ENCODE measurements around the gene UBE2L5. TPM values are rescaled to one million over a fixed set of nuclear protein-coding genes. Genes with fewer than 3 reads are reported as not detected.

The UBE2L5 gene
- total and polyA plus RNA-seq, 2 of the 4 experiments (the other 2 are of a cell fraction) = 0.18 TPM; not detected in 1

DNA sequence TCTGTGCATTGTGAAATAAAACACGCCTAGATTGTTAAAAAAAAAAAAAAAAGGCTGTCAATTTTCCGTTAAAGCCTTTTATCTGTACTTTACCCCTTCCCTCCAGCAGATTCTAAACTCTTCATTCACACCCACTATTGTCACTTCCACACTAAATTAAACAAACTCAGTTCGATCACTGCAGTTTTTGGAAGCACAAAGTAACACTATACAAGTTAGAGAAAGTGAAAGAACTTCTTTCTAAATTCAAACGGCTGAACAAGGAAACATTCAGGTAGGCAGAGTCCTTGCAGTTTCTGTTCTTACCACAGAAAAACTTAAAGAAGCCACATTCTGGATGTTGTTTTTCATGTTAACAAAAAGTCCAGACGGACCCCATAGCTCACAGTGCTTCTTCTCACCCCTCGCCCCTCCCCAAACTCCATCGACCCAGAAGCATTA, 27.5 kb upstream of the UBE2L5 start:
- Histone ChIP-seq H4K5ac (ENCODE audit: low read depth, low read length) (peak overlapping the region; percentile 77), H2BK20ac (ENCODE audit: low read depth, low read length) (peak overlapping the region; percentile 36), H3K79me1 (ENCODE audit: low read depth in 1 of 2, low read length in 2 of 2) (no peaks in the 10 kb centered on the region), H3K27ac (ENCODE audit: insufficient read depth, low read length) (peak overlapping the region; percentile 91), H4K8ac (ENCODE audit: low read depth in 2 of 2, low read length in 2 of 2) (peak overlapping the region; percentile 33 to 96), H3K23ac (ENCODE audit: low read depth, low read length) (peak overlapping the region; percentile 97), H4K20me1 (ENCODE audit: insufficient read depth, low read length) (no peaks in the 10 kb centered on the region), H3K27me3 (ENCODE audit: control insufficient read depth, insufficient read depth, low read length) (no peaks in the 10 kb centered on the region), H4K91ac (ENCODE audit: insufficient read depth, low read depth, low read length) (peak overlapping the region; percentile 86), H2BK5ac (ENCODE audit: low read depth, low read length, poor library complexity, severe bottlenecking) (peak overlapping the region; percentile 82), H2AK9ac (replicated peaks; ENCODE audit: low read depth, low read length, poor library complexity) (peak overlapping the region; percentile 49), H2AK5ac (ENCODE audit: low read depth, low read length) (peak overlapping the region; percentile 9; the same call in 1 of the 2 replicates), H2BK15ac (ENCODE audit: low read depth, low read length) (peak overlapping the region; percentile 47; the same call in 1 of the 3 replicates), H3K4me3 (ENCODE audit: insufficient read depth, low read depth, low read length) (peak overlapping the region; percentile 54), H3K14ac (replicated peaks; ENCODE audit: low read depth, low read length) (peak overlapping the region; percentile 93), H3K4me1 (ENCODE audit: control insufficient read depth, insufficient read depth, low read length) (peaks cover 2% of the 10 kb centered on the region; the same call in 1 of the 2 replicates), H3K9me1 (ENCODE audit: insufficient read depth, low read length) (no peaks in the 10 kb centered on the region), H3K9me3 (ENCODE audit: control insufficient read depth, insufficient read depth, low read length) (no peaks in the 10 kb centered on the region), H3K9ac (ENCODE audit: low read depth, low read length) (peak overlapping the region; percentile 86), H3K36me3 (ENCODE audit: control insufficient read depth, insufficient read depth, low read length) (no peaks in the 10 kb centered on the region), H3K56ac (ENCODE audit: extremely low read depth, insufficient read depth, low read length) (peak overlapping the region; percentile 92; the same call in 1 of the 2 replicates), H3K4me2 (ENCODE audit: low read depth, low read length) (peak overlapping the region; percentile 86), H3K18ac (ENCODE audit: low read depth, low read length) (peak overlapping the region; percentile 86), H2AFZ (replicated peaks; ENCODE audit: low read length, poor library complexity) (peak overlapping the region; percentile 88), H3K4ac (ENCODE audit: low read depth, low read length) (peak overlapping the region; percentile 91), H2BK120ac (ENCODE audit: low read depth, low read length) (peak overlapping the region; percentile 83)
- peak; percentile 19 for DNase-seq
- intact Hi-C loops (cut with micrococcal nuclease) = loop anchor here (1.0 to 5.0 kb wide), 2 partner anchors 87 to 262 kb away; partner anchors contain the start of gene KATNAL1
- POLR2A ChIA-PET (ENCODE audit: unreplicated experiment) = interaction anchor here (0.9 to 1.4 kb wide), 2 partner anchors 12 to 127 kb away, joined by 3 read pairs; no protein-coding TSS in a partner anchor
- ATAC-seq (ENCODE audit: low read depth) = peak; percentile 27
- no CpG with 5 or more reads among the region's 7 CpGs for WGBS, 2 experiments (ENCODE audit: extremely low coverage in 2 of 2, insufficient read length in 1 of 2)
- TF ChIP-seq, protein P1, sequence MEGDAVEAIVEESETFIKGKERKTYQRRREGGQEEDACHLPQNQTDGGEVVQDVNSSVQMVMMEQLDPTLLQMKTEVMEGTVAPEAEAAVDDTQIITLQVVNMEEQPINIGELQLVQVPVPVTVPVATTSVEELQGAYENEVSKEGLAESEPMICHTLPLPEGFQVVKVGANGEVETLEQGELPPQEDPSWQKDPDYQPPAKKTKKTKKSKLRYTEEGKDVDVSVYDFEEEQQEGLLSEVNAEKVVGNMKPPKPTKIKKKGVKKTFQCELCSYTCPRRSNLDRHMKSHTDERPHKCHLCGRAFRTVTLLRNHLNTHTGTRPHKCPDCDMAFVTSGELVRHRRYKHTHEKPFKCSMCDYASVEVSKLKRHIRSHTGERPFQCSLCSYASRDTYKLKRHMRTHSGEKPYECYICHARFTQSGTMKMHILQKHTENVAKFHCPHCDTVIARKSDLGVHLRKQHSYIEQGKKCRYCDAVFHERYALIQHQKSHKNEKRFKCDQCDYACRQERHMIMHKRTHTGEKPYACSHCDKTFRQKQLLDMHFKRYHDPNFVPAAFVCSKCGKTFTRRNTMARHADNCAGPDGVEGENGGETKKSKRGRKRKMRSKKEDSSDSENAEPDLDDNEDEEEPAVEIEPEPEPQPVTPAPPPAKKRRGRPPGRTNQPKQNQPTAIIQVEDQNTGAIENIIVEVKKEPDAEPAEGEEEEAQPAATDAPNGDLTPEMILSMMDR (conservative IDR thresholded peaks at IDR 0.05; ENCODE audit: low read depth, low read length) = no peak
- TF ChIP-seq CHD1 (IDR thresholded peaks at IDR 0.05; ENCODE audit: low read depth, low read length) = no peak
- TF ChIP-seq BHLHE40 (IDR thresholded peaks at IDR 0.05; ENCODE audit: low read depth, low read length) = no peak
- no peak for TF ChIP-seq SMC3 (IDR thresholded peaks at IDR 0.05; ENCODE audit: low read depth, low read length)
- no peak for TF ChIP-seq CEBPB (IDR thresholded peaks at IDR 0.05; ENCODE audit: low read depth, low read length)
- no peak for TF ChIP-seq RAD21 (IDR thresholded peaks at IDR 0.05; ENCODE audit: low read length)
- no peak for TF ChIP-seq MXI1 (IDR thresholded peaks at IDR 0.05; ENCODE audit: borderline replicate concordance, low read depth, low read length)
- TF ChIP-seq, protein P2, sequence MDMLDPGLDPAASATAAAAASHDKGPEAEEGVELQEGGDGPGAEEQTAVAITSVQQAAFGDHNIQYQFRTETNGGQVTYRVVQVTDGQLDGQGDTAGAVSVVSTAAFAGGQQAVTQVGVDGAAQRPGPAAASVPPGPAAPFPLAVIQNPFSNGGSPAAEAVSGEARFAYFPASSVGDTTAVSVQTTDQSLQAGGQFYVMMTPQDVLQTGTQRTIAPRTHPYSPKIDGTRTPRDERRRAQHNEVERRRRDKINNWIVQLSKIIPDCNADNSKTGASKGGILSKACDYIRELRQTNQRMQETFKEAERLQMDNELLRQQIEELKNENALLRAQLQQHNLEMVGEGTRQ (IDR thresholded peaks at IDR 0.05; ENCODE audit: low read depth, low read length) = no peak
- TF ChIP-seq NFE2L2 (IDR thresholded peaks at IDR 0.05; ENCODE audit: low read depth, low read length) = no peak
- no peak for TF ChIP-seq MAFK (IDR thresholded peaks at IDR 0.05; ENCODE audit: low read depth, low read length)
- TF ChIP-seq MAZ (IDR thresholded peaks at IDR 0.05; ENCODE audit: borderline replicate concordance, low read depth, low read length) = no peak
- TF ChIP-seq, protein P3, sequence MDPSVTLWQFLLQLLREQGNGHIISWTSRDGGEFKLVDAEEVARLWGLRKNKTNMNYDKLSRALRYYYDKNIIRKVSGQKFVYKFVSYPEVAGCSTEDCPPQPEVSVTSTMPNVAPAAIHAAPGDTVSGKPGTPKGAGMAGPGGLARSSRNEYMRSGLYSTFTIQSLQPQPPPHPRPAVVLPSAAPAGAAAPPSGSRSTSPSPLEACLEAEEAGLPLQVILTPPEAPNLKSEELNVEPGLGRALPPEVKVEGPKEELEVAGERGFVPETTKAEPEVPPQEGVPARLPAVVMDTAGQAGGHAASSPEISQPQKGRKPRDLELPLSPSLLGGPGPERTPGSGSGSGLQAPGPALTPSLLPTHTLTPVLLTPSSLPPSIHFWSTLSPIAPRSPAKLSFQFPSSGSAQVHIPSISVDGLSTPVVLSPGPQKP (IDR thresholded peaks at IDR 0.05; ENCODE audit: borderline replicate concordance, low read depth, low read length) = no peak
- in situ Hi-C loops (cut with MboI; ENCODE audit: low sequenced_read_pairs) = no loop called here
- CTCF ChIA-PET = interaction anchor here (0.6 to 1.4 kb wide), 4 partner anchors 9 to 161 kb away, joined by 3 read pairs; no protein-coding TSS in a partner anchor
- dilution Hi-C loops (cut with HindIII; ENCODE audit: low sequenced_read_pairs, unreplicated experiment) = no loop called here
- BruUV-seq (replicated peaks) = no TSS peak
